CD4-positive, alpha-beta T cell (primary cell): Measurements from ENCODE around the gene EPS15. TPM values are rescaled to one million over a fixed set of nuclear protein-coding genes. Genes with fewer than 3 reads are reported as not detected.
"Not testable (repeated sequence)": the region's sequence is repeated elsewhere in the genome, so short reads cannot be mapped to it uniquely, and the experiment has no call there.

Experiments
- ATAC-seq: fragments of 200-7000 bp; cut with Tn5 transposase; one replicate; pipeline ENCODE4 v1.10.0; 2022; ENCODE audit warnings: mild to moderate bottlenecking; ENCODE audit not compliant: poor library complexity
- CTCF ChIA-PET: fragments of 350-600 bp; sonication (Branson Sonifier 250); formaldehyde crosslinking; loops from one replicate; lab custom pipeline; 2021; ENCODE audit warnings: antibody characterized with exemption, inconsistent platforms; lab: Charles Lee
- POLR2A ChIA-PET: fragments of 350-600 bp; sonication (Branson Sonifier 250); formaldehyde crosslinking; loops from one replicate; lab custom pipeline; 2021; ENCODE audit warnings: antibody characterized with exemption, inconsistent platforms; lab: Charles Lee
- DNase-seq, 14 experiments: peaks; one replicate each; pipeline ENCODE4 v3.0.0-alpha.2; 2013 to 2020; ENCODE audit warnings: mixed read lengths in 2 of 14
- H3K27ac ChIP-seq, 2 donors: one replicate each; pipeline versions ENCODE4 v1.5.1 to v1.7.0; 2013; ENCODE audit warnings: low read length in 2 of 2, low read depth in 1 of 2, mild to moderate bottlenecking in 1 of 2
- H3K27me3 ChIP-seq, 2 experiments: 1 replicate in 1 of 2; 2 replicates in 1 of 2; pipeline versions ENCODE4 v1.6.1 to v1.7.0; 2013; ENCODE audit warnings: low read length in 2 of 2, control low read depth in 1 of 2, mild to moderate bottlenecking in 1 of 2, moderate library complexity in 1 of 2; ENCODE audit not compliant: insufficient read depth in 2 of 2, control insufficient read depth in 1 of 2
- H3K36me3 ChIP-seq: one replicate; pipeline ENCODE4 v1.6.1; 2013; ENCODE audit warnings: low read length, control low read depth; ENCODE audit not compliant: insufficient read depth
- H3K4me1 ChIP-seq: one replicate; pipeline ENCODE4 v1.6.1; 2013; ENCODE audit warnings: low read length, control low read depth; ENCODE audit not compliant: insufficient read depth
- H3K4me3 ChIP-seq: one replicate; pipeline ENCODE4 v1.5.1; 2013; ENCODE audit warnings: mild to moderate bottlenecking, low read length, moderate library complexity
- H3K9me3 ChIP-seq, 2 experiments: 1 replicate in 1 of 2; 2 replicates in 1 of 2; pipeline versions ENCODE4 v1.6.1 to v1.7.0; 2013; ENCODE audit warnings: low read length in 2 of 2, mild to moderate bottlenecking in 2 of 2, control low read depth in 1 of 2, moderate library complexity in 1 of 2; ENCODE audit not compliant: control insufficient read depth in 1 of 2, insufficient read depth in 1 of 2
- H3K27ac Mint-ChIP-seq: one replicate; pipeline ENCODE4 v1.8.0; 2020; ENCODE audit warnings: mixed read lengths
- H3K27me3 Mint-ChIP-seq: one replicate; pipeline ENCODE4 v1.8.0; 2021; ENCODE audit warnings: mixed read lengths
- H3K36me3 Mint-ChIP-seq: one replicate; pipeline ENCODE4 v1.8.0; 2021; ENCODE audit warnings: low read depth, mixed read lengths
- H3K4me1 Mint-ChIP-seq: one replicate; pipeline ENCODE4 v1.8.0; 2021; ENCODE audit warnings: low read depth, mixed read lengths
- H3K4me3 Mint-ChIP-seq: one replicate; pipeline ENCODE4 v1.8.0; 2020; ENCODE audit warnings: mild to moderate bottlenecking, mixed read lengths
- H3K9me3 Mint-ChIP-seq: one replicate; pipeline ENCODE4 v1.8.0; 2020; ENCODE audit warnings: mixed read lengths
- intact Hi-C, 2 experiments: fragments of 100-400 bp; cut with DNase I in 1 of 2; cut with micrococcal nuclease in 1 of 2; formaldehyde crosslinking; loops; one replicate each; pipeline versions ENCODE4 v1.15.1 to v1.9.0; 2023 to 2025; cut with DNase I, micrococcal nuclease
- total RNA-seq, 174 experiments: library from RNA in 2 of 174; stranded (reverse) in 2 of 174; gene quantifications; one replicate each; pipeline ENCODE4 v1.2.3 and lab custom pipeline; 2021 to 2026
- TF ChIP-seq, protein P1 (sequence below): fragments of 200-600 bp; IDR thresholded peaks from one replicate; pipeline ENCODE4 v1.8.0; 2022; ENCODE audit warnings: antibody characterized with exemption, mild to moderate bottlenecking

The EPS15 gene
- total RNA-seq, 2 experiments from 2014 or later, result 44.5 to 47.9 TPM

DNA sequence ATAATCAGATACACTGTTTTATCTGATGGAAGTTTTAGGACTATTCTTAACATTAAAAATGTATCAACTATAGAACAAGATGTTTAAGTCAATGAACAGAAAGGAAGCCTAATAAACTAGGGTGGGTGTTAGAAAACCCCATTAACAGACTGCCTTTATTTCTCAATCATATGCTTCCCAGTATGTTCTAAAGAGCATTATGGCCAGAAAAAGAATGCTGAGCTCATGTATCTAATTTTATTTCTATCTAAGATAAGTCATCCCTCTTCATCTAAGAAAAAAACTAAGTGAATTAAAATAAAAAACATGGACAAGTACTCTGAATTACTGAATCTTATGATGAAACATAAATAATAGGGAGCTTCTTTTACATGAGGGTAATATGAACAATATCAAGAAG lies 102.2 kb downstream of the EPS15 start:
- peaks cover 21% of the 10 kb centered on the region for H3K36me3 ChIP-seq
- ChIA-PET POLR2A (no interaction called here), CTCF (interaction anchor here (0.6 kb wide), 1 partner anchor 10 kb away, joined by 4 read pairs; no protein-coding TSS in a partner anchor)
- no peak for ATAC-seq
- Mint-ChIP-seq H3K4me1 (no peaks in the 10 kb centered on the region), H3K27me3 (no peaks in the 10 kb centered on the region), H3K27ac (no peak overlapping the region), H3K9me3 (peaks cover 4% of the 10 kb centered on the region), H3K36me3 (peaks cover 73% of the 10 kb centered on the region), H3K4me3 (no peak overlapping the region)
- H3K4me1 ChIP-seq, result no peaks in the 10 kb centered on the region
- intact Hi-C loops, result no loop called here
- no peak overlapping the region for H3K27ac ChIP-seq
- no peak overlapping the region for H3K4me3 ChIP-seq
- no peak for DNase-seq
- H3K9me3 ChIP-seq, result no peaks in the 10 kb centered on the region
- no peaks in the 10 kb centered on the region for H3K27me3 ChIP-seq
- TF ChIP-seq, protein P1, sequence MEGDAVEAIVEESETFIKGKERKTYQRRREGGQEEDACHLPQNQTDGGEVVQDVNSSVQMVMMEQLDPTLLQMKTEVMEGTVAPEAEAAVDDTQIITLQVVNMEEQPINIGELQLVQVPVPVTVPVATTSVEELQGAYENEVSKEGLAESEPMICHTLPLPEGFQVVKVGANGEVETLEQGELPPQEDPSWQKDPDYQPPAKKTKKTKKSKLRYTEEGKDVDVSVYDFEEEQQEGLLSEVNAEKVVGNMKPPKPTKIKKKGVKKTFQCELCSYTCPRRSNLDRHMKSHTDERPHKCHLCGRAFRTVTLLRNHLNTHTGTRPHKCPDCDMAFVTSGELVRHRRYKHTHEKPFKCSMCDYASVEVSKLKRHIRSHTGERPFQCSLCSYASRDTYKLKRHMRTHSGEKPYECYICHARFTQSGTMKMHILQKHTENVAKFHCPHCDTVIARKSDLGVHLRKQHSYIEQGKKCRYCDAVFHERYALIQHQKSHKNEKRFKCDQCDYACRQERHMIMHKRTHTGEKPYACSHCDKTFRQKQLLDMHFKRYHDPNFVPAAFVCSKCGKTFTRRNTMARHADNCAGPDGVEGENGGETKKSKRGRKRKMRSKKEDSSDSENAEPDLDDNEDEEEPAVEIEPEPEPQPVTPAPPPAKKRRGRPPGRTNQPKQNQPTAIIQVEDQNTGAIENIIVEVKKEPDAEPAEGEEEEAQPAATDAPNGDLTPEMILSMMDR, result no peak

DNA sequence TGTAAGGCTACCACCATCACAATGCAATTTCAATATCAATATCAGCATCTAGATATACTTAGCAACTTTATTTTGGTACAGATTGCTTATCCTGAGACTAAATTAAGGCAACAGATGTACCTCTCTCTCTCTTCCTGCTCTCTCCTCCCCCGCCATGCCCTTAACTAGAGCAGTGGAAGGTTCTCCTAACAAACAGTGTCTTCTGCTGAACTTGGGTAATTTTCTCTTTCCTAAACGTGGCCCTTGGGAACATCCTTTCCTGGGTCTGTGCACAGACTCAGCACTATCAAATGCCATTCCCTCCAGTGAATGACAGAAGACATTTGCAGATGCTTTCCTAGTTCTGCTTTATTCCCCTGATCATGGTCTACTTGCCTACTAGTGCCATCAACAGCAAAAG lies 103.1 kb downstream of the EPS15 start:
- Histone ChIP-seq H3K27me3 (no peaks in the 10 kb centered on the region), H3K9me3 (no peaks in the 10 kb centered on the region), H3K36me3 (peaks cover 19% of the 10 kb centered on the region), H3K27ac (no peak overlapping the region), H3K4me1 (no peaks in the 10 kb centered on the region), H3K4me3 (no peak overlapping the region)
- Mint-ChIP-seq H3K4me3 (no peak overlapping the region), H3K9me3 (peaks cover 4% of the 10 kb centered on the region), H3K36me3 (peaks cover 71% of the 10 kb centered on the region), H3K27ac (no peak overlapping the region), H3K27me3 (no peaks in the 10 kb centered on the region), H3K4me1 (no peaks in the 10 kb centered on the region)
- ChIA-PET CTCF (no interaction called here), POLR2A (no interaction called here)
- DNase-seq (no peak), ATAC-seq (no peak)
- TF ChIP-seq, protein P1, result no peak
- intact Hi-C loops, result no loop called here

DNA sequence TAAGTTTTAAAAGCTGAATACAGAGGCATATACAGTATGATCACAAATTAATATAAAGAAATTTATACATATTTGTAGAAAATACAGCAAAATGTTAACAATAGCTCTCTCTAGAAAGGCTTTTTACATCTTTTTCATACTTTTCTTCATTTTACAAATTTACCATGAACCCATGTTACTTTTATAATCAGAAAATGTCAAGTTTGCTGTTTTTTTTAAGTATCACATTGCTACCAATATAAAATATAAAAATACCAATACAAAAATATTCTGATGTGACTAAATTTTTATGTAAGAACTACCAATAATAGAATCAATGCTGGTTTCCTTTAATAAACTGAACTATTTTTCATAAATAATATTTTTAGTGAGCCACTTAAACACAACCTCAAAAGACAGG lies 104.3 kb downstream of the EPS15 start:
- no peak for DNase-seq
- no peaks in the 10 kb centered on the region for H3K4me1 Mint-ChIP-seq
- H3K4me3 Mint-ChIP-seq, result no peak overlapping the region
- Histone ChIP-seq H3K4me3 (no peak overlapping the region), H3K27ac (no peak overlapping the region), H3K4me1 (no peaks in the 10 kb centered on the region), H3K27me3 (no peaks in the 10 kb centered on the region), H3K36me3 (peaks cover 9% of the 10 kb centered on the region), H3K9me3 (no peaks in the 10 kb centered on the region)
- peaks cover 4% of the 10 kb centered on the region for H3K9me3 Mint-ChIP-seq
- H3K27ac Mint-ChIP-seq, result no peak overlapping the region
- ChIA-PET CTCF (no interaction called here), POLR2A (no interaction called here)
- peaks cover 68% of the 10 kb centered on the region for H3K36me3 Mint-ChIP-seq
- intact Hi-C loops, result no loop called here
- TF ChIP-seq, protein P1, result no peak
- H3K27me3 Mint-ChIP-seq, result no peaks in the 10 kb centered on the region
- ATAC-seq, result no peak

DNA sequence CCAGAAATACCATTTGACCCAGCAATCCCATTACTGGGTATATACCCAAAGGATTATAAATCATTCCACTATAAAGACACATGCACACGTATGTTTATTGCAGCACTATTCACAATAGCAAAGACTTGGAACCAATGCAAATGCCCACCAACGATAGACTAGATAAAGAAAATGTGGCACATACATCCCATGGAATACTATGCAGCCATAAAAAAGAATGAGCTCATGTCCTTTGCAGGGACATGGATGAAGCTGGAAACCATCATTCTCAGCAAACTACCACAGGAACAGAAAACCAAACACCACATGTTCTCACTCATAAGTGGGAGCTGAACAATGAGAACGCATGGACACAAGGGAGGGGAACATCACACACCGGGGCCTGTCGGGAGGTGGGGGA lies 107.2 kb downstream of the EPS15 start:
- ATAC-seq, H3K9me3 Mint-ChIP-seq, H3K4me3 Mint-ChIP-seq, H3K27me3 ChIP-seq, H3K27ac ChIP-seq, POLR2A ChIA-PET, H3K4me1 Mint-ChIP-seq, H3K9me3 ChIP-seq, H3K27ac Mint-ChIP-seq, H3K4me3 ChIP-seq, H3K27me3 Mint-ChIP-seq, intact Hi-C loops, H3K4me1 ChIP-seq, DNase-seq, CTCF ChIA-PET: not testable (repeated sequence)
- peaks cover 68% of the 10 kb centered on the region for H3K36me3 Mint-ChIP-seq
- peaks cover 33% of the 10 kb centered on the region for H3K36me3 ChIP-seq
